ENCODE results near the gene HOXB4.

DNA sequence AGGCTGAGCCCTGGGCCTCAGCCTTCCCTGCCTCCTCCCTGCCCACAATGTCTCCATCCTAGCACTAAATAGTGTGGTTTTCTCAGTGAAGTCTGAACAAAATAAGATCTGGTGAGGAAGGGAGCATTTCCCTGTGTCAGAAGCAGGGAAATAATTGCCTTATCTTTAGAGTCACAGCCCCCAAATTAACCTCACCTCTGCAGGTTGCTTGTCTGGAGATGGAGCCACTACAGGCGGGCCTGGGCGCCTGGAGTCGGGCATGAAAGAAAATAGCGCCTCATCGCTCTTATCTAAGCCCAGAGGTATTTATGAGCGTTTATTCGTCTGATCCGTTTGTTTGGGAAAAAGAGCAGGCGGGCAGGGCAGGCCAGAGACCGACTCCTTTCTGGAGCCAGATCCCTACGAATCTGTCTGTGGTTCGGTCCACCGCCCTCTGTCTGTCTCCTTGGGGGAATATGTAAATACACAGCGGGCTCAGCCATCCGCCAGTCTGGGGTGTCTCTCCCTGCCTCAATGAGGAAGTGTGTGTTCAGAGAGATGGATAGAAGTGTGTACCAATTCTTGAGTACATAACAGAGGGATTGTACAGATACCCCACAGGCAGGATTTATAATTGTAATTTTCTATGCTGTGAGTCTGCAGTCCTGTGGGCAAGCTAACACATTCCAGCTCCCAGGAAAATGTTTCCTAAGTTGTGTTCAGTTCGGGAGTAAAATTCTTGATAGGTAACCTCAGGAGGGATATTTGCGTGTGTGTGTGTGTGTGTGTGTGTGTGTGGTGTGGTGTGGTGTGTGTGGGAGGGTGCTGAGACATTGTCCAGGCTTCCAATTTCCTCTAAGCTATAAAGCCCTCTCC is 22.3 kb upstream of the HOXB4 start:
- TF ChIP-seq, protein P1, sequence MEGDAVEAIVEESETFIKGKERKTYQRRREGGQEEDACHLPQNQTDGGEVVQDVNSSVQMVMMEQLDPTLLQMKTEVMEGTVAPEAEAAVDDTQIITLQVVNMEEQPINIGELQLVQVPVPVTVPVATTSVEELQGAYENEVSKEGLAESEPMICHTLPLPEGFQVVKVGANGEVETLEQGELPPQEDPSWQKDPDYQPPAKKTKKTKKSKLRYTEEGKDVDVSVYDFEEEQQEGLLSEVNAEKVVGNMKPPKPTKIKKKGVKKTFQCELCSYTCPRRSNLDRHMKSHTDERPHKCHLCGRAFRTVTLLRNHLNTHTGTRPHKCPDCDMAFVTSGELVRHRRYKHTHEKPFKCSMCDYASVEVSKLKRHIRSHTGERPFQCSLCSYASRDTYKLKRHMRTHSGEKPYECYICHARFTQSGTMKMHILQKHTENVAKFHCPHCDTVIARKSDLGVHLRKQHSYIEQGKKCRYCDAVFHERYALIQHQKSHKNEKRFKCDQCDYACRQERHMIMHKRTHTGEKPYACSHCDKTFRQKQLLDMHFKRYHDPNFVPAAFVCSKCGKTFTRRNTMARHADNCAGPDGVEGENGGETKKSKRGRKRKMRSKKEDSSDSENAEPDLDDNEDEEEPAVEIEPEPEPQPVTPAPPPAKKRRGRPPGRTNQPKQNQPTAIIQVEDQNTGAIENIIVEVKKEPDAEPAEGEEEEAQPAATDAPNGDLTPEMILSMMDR (IDR thresholded peaks at IDR 0.05), result no peak
- no peak for TF ChIP-seq POLR2A (IDR thresholded peaks at IDR 0.05)

Measured in lower leg skin (tissue), 3 donors.